ENCODE data around the gene OR6C2. TPM values are rescaled to one million over a fixed set of nuclear protein-coding genes. Genes with fewer than 3 reads are reported as not detected.

The OR6C2 gene
- total and polyA plus RNA-seq, 9 of the 15 experiments (the other 6 are each of a cell fraction or from before 2014, with no cell fraction given): not detected

DNA sequence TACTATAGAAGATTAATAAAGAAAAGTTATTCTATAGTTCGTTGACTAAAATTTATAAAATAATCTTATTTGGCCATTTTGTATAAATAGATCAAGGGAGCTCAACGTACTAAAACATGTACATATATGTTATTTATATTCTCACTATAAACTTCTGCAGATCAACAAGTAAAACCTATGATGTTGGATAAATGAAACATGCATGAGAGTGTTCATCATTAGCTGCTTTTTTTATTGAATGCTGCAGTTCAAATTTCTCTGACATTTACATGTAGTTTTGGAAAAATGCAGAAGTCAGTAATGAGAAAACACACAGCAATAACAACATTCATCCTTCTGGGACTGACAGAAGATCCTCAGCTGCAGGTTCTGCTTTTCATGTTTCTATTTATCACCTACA is 48.2 kb downstream of the OR6C2 start, which contains the start of gene OR6C68:
Gene OR6C68 (plus strand): TSS at position 301 of the 400 bp plus-strand sequence. CDS start 0 bp downstream, at position 301.
- H3K9me1 ChIP-seq (ENCODE audit: control insufficient read depth, insufficient read depth, low read length): no peaks in the 10 kb centered on the region
- no TSS peak for BruUV-seq (replicated peaks)
- H3K9ac ChIP-seq (ENCODE audit: insufficient read depth in 1 of 2, low read depth in 2 of 2, low read length in 2 of 2): no peak within 1 kb of the TSS
- FAIRE-seq: no peak
- H3K4me2 ChIP-seq (ENCODE audit: insufficient read depth, low read length): no peak within 1 kb of the TSS
- CTCF ChIA-PET (ENCODE audit: low intra/inter-chr PET ratio): no interaction called here
- in situ Hi-C loops (cut with MboI): no loop called here
- no peak for DNase-seq (ENCODE audit: extremely low read depth in 1 of 4, low spot score in 3 of 4)
- intact Hi-C loops (cut with micrococcal nuclease): no loop called here
- POLR2A ChIA-PET: no interaction called here
- H4K20me1 ChIP-seq (replicated peaks; ENCODE audit: control insufficient read depth, insufficient read depth, low read length): no peaks in the 10 kb centered on the region
- no peaks in the 10 kb centered on the region for H3K4me1 ChIP-seq (replicated peaks in 1 of 2; ENCODE audit: control insufficient read depth in 2 of 2, insufficient read depth in 2 of 2, low read length in 2 of 2)
- no peak within 1 kb of the TSS for H3K4me3 ChIP-seq
- H3K79me2 ChIP-seq (ENCODE audit: control insufficient read depth, insufficient read depth, low read length): no peaks in the 10 kb centered on the region
- no peaks in the 10 kb centered on the region for H3K9me3 ChIP-seq (replicated peaks; ENCODE audit: control insufficient read depth, insufficient read depth, low read depth, low read length)
- H3K27ac ChIP-seq (ENCODE audit: extremely low read depth, low read depth, low read length): no peak within 1 kb of the TSS
- ATAC-seq: no peak
- no peak within 1 kb of the TSS for H2AFZ ChIP-seq (ENCODE audit: low read depth, low read length)
- H3K36me3 ChIP-seq (ENCODE audit: control insufficient read depth, insufficient read depth, low read length): no peaks in the 10 kb centered on the region
- no peaks in the 10 kb centered on the region for H3K27me3 ChIP-seq (ENCODE audit: control insufficient read depth in 2 of 2, insufficient read depth in 2 of 2, low read length in 2 of 2)
- WGBS (ENCODE audit: insufficient coverage, low coverage, missing lambda C conversion rate): 0% methylated on average over 2 of the region's 2 CpGs
- no peak for TF ChIP-seq PHTF2 (CRISPR knock-in tag; IDR thresholded peaks at IDR 0.05)
- no peak for TF ChIP-seq ZNF766 (CRISPR knock-in tag; conservative IDR thresholded peaks at IDR 0.05)
- no peak for TF ChIP-seq MCM7 (IDR thresholded peaks at IDR 0.05)
- TF ChIP-seq, protein P1, sequence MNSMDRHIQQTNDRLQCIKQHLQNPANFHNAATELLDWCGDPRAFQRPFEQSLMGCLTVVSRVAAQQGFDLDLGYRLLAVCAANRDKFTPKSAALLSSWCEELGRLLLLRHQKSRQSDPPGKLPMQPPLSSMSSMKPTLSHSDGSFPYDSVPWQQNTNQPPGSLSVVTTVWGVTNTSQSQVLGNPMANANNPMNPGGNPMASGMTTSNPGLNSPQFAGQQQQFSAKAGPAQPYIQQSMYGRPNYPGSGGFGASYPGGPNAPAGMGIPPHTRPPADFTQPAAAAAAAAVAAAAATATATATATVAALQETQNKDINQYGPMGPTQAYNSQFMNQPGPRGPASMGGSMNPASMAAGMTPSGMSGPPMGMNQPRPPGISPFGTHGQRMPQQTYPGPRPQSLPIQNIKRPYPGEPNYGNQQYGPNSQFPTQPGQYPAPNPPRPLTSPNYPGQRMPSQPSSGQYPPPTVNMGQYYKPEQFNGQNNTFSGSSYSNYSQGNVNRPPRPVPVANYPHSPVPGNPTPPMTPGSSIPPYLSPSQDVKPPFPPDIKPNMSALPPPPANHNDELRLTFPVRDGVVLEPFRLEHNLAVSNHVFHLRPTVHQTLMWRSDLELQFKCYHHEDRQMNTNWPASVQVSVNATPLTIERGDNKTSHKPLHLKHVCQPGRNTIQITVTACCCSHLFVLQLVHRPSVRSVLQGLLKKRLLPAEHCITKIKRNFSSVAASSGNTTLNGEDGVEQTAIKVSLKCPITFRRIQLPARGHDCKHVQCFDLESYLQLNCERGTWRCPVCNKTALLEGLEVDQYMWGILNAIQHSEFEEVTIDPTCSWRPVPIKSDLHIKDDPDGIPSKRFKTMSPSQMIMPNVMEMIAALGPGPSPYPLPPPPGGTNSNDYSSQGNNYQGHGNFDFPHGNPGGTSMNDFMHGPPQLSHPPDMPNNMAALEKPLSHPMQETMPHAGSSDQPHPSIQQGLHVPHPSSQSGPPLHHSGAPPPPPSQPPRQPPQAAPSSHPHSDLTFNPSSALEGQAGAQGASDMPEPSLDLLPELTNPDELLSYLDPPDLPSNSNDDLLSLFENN (IDR thresholded peaks at IDR 0.05; ENCODE audit: low read depth in 2 of 2, low read length in 2 of 2): no peak
- no peak for TF ChIP-seq PHF8 (IDR thresholded peaks at IDR 0.05; ENCODE audit: borderline replicate concordance, low read length)
- no peak for TF ChIP-seq RHOXF2B (CRISPR knock-in tag; conservative IDR thresholded peaks at IDR 0.05)
- TF ChIP-seq ARID2 (IDR thresholded peaks at IDR 0.05): no peak
- TF ChIP-seq, protein P2, sequence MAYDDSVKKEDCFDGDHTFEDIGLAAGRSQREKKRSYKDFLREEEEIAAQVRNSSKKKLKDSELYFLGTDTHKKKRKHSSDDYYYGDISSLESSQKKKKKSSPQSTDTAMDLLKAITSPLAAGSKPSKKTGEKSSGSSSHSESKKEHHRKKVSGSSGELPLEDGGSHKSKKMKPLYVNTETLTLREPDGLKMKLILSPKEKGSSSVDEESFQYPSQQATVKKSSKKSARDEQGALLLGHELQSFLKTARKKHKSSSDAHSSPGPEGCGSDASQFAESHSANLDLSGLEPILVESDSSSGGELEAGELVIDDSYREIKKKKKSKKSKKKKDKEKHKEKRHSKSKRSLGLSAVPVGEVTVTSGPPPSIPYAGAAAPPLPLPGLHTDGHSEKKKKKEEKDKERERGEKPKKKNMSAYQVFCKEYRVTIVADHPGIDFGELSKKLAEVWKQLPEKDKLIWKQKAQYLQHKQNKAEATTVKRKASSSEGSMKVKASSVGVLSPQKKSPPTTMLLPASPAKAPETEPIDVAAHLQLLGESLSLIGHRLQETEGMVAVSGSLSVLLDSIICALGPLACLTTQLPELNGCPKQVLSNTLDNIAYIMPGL (CRISPR knock-in tag; IDR thresholded peaks at IDR 0.05): no peak
- no peak for TF ChIP-seq YY1 (IDR thresholded peaks at IDR 0.05; ENCODE audit: borderline replicate concordance in 1 of 3, control insufficient read depth in 1 of 3, extremely low read depth in 1 of 3, insufficient read depth in 3 of 3, insufficient read length in 1 of 3, insufficient replicate concordance in 2 of 3, low read depth in 1 of 3, low read length in 2 of 3)
- no peak for TF ChIP-seq TCF7L2 (IDR thresholded peaks at IDR 0.05; ENCODE audit: low read depth, low read length)
- no peak for TF ChIP-seq FOXK1 (CRISPR knock-in tag; IDR thresholded peaks at IDR 0.05; ENCODE audit: borderline replicate concordance)
- TF ChIP-seq ZNF41 (CRISPR knock-in tag; conservative IDR thresholded peaks at IDR 0.05): no peak
- no peak for TF ChIP-seq IRF1 (CRISPR knock-in tag; IDR thresholded peaks at IDR 0.05; ENCODE audit: borderline replicate concordance)
- TF ChIP-seq ZFP36 (IDR thresholded peaks at IDR 0.05; ENCODE audit: low read depth, low read length, partially characterized antibody): no peak
- TF ChIP-seq RFX5 (IDR thresholded peaks at IDR 0.05; ENCODE audit: low read depth, low read length): no peak
- no peak for TF ChIP-seq ZNF175 (CRISPR knock-in tag; IDR thresholded peaks at IDR 0.05; ENCODE audit: low read depth)
- TF ChIP-seq PRMT5 (CRISPR knock-in tag; IDR thresholded peaks at IDR 0.05): no peak
